A673 (cell line): ENCODE data around the gene VAMP2.

Source experiments
- CTCF ChIP-seq: fragments of 300-800, 200-600 bp; sonication (generic); conservative IDR thresholded peaks from 2 replicates; pipeline ENCODE4 v1.5.1; 2017; ENCODE audit warnings: low read depth, mild to moderate bottlenecking, antibody characterized with exemption, low read length, moderate library complexity, mixed read lengths
- EZH2 ChIP-seq: fragments of 200-600 bp; sonication (generic); IDR thresholded peaks from 2 replicates; pipeline ENCODE4 v1.6.1; 2017; ENCODE audit warnings: borderline replicate concordance, low read depth, mild to moderate bottlenecking, mixed read lengths, antibody characterized with exemption, low read length; ENCODE audit not compliant: poor library complexity, severe bottlenecking

- TF ChIP-seq CTCF (no peak), EZH2 (no peak)
Observed at GRCh38 chr17:8110907-8111306, 51.8 kb downstream of the VAMP2 start.
